Neural progenitor cell (in vitro differentiated cells): ENCODE data around the gene VPS37D.

Source experiments
- EZH2 ChIP-seq: fragments of 200-600 bp; sonication (generic); IDR thresholded peaks from 2 replicates; pipeline ENCODE4 v1.6.1; 2017; ENCODE audit warnings: antibody characterized with exemption, mild to moderate bottlenecking, moderate library complexity
- TF ChIP-seq, protein P1 (sequence below): fragments of 200-600 bp; sonication (generic); IDR thresholded peaks from 2 replicates; pipeline ENCODE4 v1.5.1; 2017; ENCODE audit warnings: antibody characterized with exemption, mild to moderate bottlenecking

DNA sequence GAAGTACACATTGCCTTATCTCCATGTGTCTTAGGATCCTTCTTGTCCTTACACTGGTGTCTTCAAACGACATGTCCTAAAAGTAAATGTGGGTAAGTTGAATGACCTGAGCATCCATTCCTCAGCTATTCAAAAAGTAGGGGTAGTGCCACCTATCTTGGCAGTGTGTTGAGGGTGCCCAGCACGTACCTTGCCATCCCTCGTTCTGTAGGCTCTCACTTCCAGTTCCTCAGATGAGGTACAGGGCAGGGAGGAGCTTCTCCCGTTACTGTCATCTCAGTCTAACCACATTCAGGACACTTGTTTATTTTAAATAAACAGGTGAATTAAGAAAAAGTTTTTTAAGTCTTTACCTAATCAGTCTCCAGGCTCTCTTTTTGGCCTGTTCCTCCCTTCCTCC is 28.7 kb downstream of the VPS37D start:
- TF ChIP-seq, protein P1, sequence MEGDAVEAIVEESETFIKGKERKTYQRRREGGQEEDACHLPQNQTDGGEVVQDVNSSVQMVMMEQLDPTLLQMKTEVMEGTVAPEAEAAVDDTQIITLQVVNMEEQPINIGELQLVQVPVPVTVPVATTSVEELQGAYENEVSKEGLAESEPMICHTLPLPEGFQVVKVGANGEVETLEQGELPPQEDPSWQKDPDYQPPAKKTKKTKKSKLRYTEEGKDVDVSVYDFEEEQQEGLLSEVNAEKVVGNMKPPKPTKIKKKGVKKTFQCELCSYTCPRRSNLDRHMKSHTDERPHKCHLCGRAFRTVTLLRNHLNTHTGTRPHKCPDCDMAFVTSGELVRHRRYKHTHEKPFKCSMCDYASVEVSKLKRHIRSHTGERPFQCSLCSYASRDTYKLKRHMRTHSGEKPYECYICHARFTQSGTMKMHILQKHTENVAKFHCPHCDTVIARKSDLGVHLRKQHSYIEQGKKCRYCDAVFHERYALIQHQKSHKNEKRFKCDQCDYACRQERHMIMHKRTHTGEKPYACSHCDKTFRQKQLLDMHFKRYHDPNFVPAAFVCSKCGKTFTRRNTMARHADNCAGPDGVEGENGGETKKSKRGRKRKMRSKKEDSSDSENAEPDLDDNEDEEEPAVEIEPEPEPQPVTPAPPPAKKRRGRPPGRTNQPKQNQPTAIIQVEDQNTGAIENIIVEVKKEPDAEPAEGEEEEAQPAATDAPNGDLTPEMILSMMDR, result no peak
- no peak for TF ChIP-seq EZH2
